ENCODE results near the gene ISG20L2. TPM values are rescaled to one million over a fixed set of nuclear protein-coding genes. Genes with fewer than 3 reads are reported as not detected.

ISG20L2 gene
- polyA plus RNA-seq, 3 donors, result 17.2 to 23.5 (median 18.1) TPM

DNA sequence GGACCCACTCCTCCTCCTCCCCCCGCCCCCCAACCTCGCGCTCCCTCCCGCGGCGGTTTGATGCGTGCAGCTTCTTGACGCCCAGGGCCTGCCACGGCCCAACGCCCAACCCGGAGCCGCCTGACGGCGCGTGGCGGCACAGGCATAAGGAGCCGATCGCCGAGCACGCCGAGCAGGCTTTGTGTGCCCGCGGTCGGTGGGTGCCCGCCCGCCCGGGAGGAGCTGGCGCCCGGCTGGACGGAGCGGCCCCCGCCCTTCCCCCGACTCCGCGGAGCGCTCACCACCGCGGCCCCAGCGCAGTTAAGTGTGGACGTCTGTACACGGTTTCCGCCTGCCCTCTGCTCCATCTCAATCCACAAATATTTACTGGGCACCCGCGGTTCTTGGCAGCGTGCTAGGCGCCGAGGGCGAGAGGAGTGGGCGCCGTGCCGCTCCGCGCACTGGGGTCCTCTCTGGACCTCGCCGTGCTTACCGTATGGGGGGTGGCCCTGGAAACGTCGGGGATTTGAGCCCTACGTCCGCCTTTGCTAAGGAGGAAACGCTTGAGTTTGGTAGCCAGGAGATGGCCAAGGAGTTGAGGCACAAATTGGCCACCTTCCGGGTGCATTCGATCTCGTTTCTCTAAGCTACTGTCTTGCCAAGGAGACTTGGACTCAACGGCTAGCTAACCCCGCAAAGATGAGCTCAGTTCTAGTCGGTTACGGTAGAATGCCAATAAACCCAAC lies 23.4 kb upstream of the ISG20L2 start:
- TF ChIP-seq, protein P1, sequence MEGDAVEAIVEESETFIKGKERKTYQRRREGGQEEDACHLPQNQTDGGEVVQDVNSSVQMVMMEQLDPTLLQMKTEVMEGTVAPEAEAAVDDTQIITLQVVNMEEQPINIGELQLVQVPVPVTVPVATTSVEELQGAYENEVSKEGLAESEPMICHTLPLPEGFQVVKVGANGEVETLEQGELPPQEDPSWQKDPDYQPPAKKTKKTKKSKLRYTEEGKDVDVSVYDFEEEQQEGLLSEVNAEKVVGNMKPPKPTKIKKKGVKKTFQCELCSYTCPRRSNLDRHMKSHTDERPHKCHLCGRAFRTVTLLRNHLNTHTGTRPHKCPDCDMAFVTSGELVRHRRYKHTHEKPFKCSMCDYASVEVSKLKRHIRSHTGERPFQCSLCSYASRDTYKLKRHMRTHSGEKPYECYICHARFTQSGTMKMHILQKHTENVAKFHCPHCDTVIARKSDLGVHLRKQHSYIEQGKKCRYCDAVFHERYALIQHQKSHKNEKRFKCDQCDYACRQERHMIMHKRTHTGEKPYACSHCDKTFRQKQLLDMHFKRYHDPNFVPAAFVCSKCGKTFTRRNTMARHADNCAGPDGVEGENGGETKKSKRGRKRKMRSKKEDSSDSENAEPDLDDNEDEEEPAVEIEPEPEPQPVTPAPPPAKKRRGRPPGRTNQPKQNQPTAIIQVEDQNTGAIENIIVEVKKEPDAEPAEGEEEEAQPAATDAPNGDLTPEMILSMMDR (IDR thresholded peaks at IDR 0.05), result no peak
- Histone ChIP-seq H3K27me3 (ENCODE audit: control insufficient read depth in 2 of 2, insufficient read depth in 2 of 2, low read length in 2 of 2) (no peaks in the 10 kb centered on the region), H3K4me1 (ENCODE audit: control insufficient read depth in 1 of 2, insufficient read depth in 2 of 2, low read length in 2 of 2) (peaks cover 51 to 63% of the 10 kb centered on the region in 2 donors), H2AFZ (ENCODE audit: insufficient read depth, low read depth, low read length, poor library complexity, severe bottlenecking) (peak overlapping the region; percentile 88), H3K9ac (ENCODE audit: insufficient read depth, low read length, poor library complexity, severe bottlenecking) (peak overlapping the region; percentile 80), H3K4me2 (replicated peaks; ENCODE audit: extremely low read depth, low read length, poor library complexity, severe bottlenecking) (peak overlapping the region; percentile 91), H3K27ac (ENCODE audit: low read depth in 1 of 2, low read length in 2 of 2) (peak overlapping the region; percentile 82 to 88), H3K4me3 (replicated peaks in 1 of 3; ENCODE audit: low read depth in 2 of 3, low read length in 3 of 3) (peak overlapping the region; percentile 84 to 96 (median 84)), H4K20me1 (ENCODE audit: insufficient read depth, low read length) (peaks cover 22% of the 10 kb centered on the region), H3K79me2 (ENCODE audit: insufficient read depth, low read length) (peaks cover 84% of the 10 kb centered on the region), H3K9me3 (replicated peaks in 1 of 2; ENCODE audit: control insufficient read depth in 1 of 2, insufficient read depth in 1 of 2, low read length in 2 of 2) (no peaks in the 10 kb centered on the region), H3K36me3 (replicated peaks in 1 of 2; ENCODE audit: control insufficient read depth in 1 of 2, insufficient read depth in 2 of 2, low read length in 2 of 2) (no peaks in the 10 kb centered on the region)
- Mint-ChIP-seq H3K4me3 (peak overlapping the region; percentile 89 to 95), H3K27me3 (ENCODE audit: low read depth in 3 of 3) (peaks cover 0 to 2% (median 0%) of the 10 kb centered on the region in 3 donors), H3K9me3 (peaks cover 0 to 3% (median 0%) of the 10 kb centered on the region in 7 donors), H3K4me1 (peaks cover 65% of the 10 kb centered on the region), H3K36me3 (no peaks in the 10 kb centered on the region), H3K27ac (peak overlapping the region; percentile 90 to 94 (median 92))
- peak; percentile 90 to 94 (median 94) for DNase-seq
- WGBS (ENCODE audit: insufficient coverage), result under 1% methylated on average over 62 of the region's 68 CpGs
- intact Hi-C loops (cut with micrococcal nuclease), result loop anchor here (1.0 to 2.0 kb wide), 2 partner anchors 12 to 15 kb away; partner anchors contain the start of gene PRCC (in 2 of the 2)

DNA sequence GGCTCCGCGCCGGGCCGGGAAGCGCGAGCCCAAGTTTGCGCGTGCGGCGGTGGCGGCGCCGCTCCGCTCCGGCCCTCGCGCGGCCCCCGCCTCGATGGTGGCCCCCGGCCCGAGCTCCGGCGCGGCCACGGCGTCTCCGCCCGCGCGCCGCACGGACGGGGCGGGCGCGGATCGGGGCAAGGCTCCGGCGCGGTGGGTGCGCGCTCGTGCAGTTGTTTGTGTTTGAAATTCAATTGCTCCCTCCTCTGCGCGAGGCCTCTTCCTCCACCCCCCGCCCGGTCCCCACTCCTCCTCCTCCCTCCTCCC lies 22.8 kb upstream of the ISG20L2 start, which contains the start of gene HDGF:
Gene HDGF (minus strand): TSS at position 225 of the 306 bp plus-strand sequence. CDS start 246 bp downstream, outside the sequence.
- Histone ChIP-seq H3K4me3 (replicated peaks in 1 of 3; ENCODE audit: low read depth in 2 of 3, low read length in 3 of 3) (peak within 1 kb of the TSS; percentile 84 to 96 (median 84)), H3K27me3 (ENCODE audit: control insufficient read depth in 2 of 2, insufficient read depth in 2 of 2, low read length in 2 of 2) (no peaks in the 10 kb centered on the region), H3K4me1 (ENCODE audit: control insufficient read depth in 1 of 2, insufficient read depth in 2 of 2, low read length in 2 of 2) (peaks cover 56 to 69% of the 10 kb centered on the region in 2 donors), H4K20me1 (ENCODE audit: insufficient read depth, low read length) (peaks cover 28% of the 10 kb centered on the region), H3K9ac (ENCODE audit: insufficient read depth, low read length, poor library complexity, severe bottlenecking) (peak within 1 kb of the TSS; percentile 80), H2AFZ (ENCODE audit: insufficient read depth, low read depth, low read length, poor library complexity, severe bottlenecking) (peak within 1 kb of the TSS; percentile 88), H3K36me3 (replicated peaks in 1 of 2; ENCODE audit: control insufficient read depth in 1 of 2, insufficient read depth in 2 of 2, low read length in 2 of 2) (no peaks in the 10 kb centered on the region), H3K9me3 (replicated peaks in 1 of 2; ENCODE audit: control insufficient read depth in 1 of 2, insufficient read depth in 1 of 2, low read length in 2 of 2) (no peaks in the 10 kb centered on the region), H3K27ac (ENCODE audit: low read depth in 1 of 2, low read length in 2 of 2) (peak within 1 kb of the TSS; percentile 89 to 91), H3K4me2 (replicated peaks; ENCODE audit: extremely low read depth, low read length, poor library complexity, severe bottlenecking) (peak within 1 kb of the TSS; percentile 91), H3K79me2 (ENCODE audit: insufficient read depth, low read length) (peaks cover 89% of the 10 kb centered on the region)
- peaks cover 0 to 2% (median 0%) of the 10 kb centered on the region in 3 donors for H3K27me3 Mint-ChIP-seq (ENCODE audit: low read depth in 3 of 3)
- TF ChIP-seq, protein P1 (IDR thresholded peaks at IDR 0.05), result no peak
- peak within 1 kb of the TSS; percentile 89 to 97 for H3K4me3 Mint-ChIP-seq
- under 1% methylated on average over 39 of the region's 48 CpGs for WGBS (ENCODE audit: insufficient coverage)
- intact Hi-C loops (cut with micrococcal nuclease), result loop anchor here (1.0 to 2.0 kb wide), 2 partner anchors 11 to 15 kb away; partner anchors contain the start of gene PRCC (in 2 of the 2)
- peaks cover 0 to 3% (median 0%) of the 10 kb centered on the region in 7 donors for H3K9me3 Mint-ChIP-seq
- H3K27ac Mint-ChIP-seq, result peak within 1 kb of the TSS; percentile 91 to 98 (median 94)
- H3K36me3 Mint-ChIP-seq, result no peaks in the 10 kb centered on the region
- peaks cover 70% of the 10 kb centered on the region for H3K4me1 Mint-ChIP-seq
- DNase-seq, result no peak
